ENCODE measurements around the gene SHOC2.

SHOC2 gene

DNA sequence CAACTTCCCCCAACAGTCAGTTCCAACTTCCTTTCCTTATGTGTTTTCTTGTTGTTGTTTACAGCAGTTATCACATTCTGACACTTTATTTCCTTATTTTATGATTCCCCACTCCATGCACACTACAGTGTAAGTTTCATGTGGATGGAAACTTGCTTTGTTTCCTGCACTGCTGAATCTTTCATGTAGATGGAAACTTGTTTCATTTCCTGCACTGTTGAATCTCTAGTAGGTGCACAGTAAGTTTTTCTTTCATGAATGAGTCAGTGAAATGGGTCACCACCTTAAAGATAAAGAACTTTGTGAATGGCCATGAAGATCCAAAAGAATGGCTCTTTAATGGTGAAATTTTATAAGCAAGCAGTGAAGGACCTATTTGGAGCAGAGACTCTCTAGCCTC, 61.4 kb downstream of the SHOC2 start:
- FAIRE-seq (no peak), DNase-seq (ENCODE audit: low spot score) (no peak)

DNA sequence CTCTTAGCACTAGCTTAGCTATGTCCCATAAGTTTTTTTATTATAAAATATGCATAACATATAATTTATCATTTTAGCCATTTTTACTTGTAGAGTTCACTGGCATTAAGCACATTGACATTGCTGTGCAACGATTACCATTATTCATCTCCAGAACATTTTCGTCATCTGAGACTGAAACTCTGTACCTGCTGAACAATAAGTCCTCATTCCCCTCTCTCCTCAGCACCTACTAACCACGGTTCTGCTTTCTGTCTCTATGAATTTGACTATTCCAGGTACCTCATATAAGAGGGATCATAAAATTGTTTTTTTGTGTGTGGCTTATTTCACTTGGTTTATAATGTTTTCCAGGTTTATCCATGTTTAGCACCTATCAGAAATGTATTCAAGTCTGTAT, 64.1 kb downstream of the SHOC2 start:
- FAIRE-seq (no peak), DNase-seq (ENCODE audit: low spot score) (no peak)

DNA sequence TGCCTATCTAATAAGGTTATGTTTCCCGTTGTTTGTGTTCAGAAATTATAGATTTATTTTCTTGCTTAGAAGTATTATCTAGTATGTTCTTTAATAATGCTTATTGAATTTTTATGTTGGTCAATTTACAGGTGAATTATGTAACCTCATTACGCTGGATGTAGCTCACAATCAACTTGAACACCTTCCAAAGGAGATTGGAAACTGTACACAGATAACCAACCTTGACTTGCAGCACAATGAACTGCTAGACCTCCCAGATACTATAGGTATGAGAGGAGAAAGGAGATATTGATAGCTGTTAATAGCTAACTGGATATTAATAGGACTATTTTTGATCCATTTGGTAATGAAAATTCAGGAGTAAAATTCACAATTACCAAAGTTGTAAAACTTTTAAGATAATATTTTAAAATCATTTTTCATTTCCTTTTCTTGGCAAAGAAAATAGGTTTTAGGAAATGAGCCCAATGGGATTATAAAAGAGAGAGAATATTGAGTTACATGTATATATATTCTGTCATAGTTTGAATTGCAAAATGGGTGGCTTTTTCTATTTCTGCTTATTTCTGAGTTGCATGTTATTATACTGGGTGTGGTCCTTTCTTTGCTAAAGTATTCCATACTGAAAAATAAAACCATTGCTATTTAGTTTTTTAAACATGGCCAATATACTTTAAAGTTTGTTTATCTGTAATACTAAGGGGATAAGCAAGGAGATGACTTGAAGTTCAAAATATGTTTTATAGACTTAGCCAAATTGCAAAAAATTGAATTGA, 66.3 kb downstream of the SHOC2 start:
- no peak for FAIRE-seq
- DNase-seq (ENCODE audit: low spot score), result no peak

GRCh38 chr10:110989016-110989415, 69.6 kb downstream of the SHOC2 start:
- FAIRE-seq (no peak), DNase-seq (ENCODE audit: low spot score) (no peak)

- FAIRE-seq, result no peak
- no peak for DNase-seq (ENCODE audit: low spot score)
Measured at GRCh38 chr10:110992006-110992800, 72.8 kb downstream of the SHOC2 start.

DNA sequence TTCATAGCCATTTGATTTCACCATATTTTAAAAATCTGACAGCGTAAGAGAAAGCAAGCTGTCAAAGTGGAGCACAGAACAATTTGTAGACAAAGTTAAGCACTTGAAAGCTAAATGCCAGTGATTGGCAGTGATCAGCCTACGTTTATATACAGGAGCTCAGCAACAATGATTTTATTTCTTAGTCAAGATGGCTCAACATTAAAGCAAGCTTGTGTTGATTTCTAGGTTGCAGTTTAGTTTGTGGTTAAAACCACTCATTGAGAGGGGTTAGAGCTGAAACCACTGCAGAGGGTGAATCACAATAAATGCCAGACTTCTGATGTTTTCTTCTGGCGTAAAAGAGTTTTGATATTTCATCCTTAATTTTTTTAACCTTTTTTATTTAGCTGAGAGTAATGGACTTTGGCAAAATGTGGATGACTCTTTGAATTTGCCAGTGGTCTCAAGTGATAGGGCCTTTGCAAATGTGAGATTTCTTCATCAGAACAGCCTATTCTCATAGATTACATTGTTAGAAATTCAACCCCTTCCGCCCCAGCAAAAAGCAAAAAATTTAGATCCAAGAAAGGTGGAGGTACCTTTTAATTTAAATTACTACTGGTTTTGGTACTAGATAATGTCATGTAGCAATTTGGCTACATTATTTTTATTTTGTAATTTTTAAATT, 73.8 kb downstream of the SHOC2 start:
- DNase-seq (ENCODE audit: low spot score) (peak; percentile 24), FAIRE-seq (peak; percentile 77)

GRCh38 chr10:110994406-110995086, 75.1 kb downstream of the SHOC2 start:
- DNase-seq (ENCODE audit: low spot score) (no peak), FAIRE-seq (no peak)

DNA sequence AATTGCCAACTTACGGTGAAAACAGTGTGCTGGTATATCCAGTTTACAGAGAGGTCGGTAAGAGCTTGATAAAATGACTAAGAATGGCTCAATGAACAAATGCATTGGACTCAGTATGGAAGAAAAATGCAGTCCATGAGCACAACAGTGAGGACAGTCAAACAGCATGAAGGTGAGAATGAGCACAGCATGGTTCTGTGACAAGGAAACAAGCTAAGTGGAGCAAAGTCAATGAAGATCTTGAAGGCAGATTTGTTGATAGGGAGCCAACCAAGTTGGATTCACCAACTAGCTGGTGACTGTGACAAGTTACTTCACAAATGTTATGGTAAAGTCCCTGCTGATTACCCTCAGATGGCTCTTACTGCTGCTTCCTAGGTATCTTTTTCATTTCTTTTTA, 75.9 kb downstream of the SHOC2 start:
- no peak for FAIRE-seq
- no peak for DNase-seq (ENCODE audit: low spot score)

DNA sequence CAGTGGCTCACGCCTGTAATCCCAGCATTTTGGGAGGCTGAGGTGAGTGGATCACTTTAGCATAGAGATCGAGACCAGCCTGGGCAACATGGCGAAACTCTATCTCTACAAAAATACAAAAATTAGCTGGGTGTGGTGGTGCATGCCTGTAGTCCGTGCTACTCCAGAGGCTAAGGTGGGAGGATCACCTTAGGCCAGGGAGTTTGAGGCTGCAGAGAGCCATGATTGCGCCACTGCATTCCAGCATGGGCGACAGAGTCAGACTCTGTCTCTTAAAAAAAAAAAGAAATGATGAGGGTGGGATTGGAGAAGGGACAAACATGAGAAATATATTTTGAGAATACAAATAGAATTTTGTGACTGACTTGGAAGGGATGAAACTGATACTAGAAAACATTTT, 76.9 kb downstream of the SHOC2 start:
- no peak for FAIRE-seq

DNA sequence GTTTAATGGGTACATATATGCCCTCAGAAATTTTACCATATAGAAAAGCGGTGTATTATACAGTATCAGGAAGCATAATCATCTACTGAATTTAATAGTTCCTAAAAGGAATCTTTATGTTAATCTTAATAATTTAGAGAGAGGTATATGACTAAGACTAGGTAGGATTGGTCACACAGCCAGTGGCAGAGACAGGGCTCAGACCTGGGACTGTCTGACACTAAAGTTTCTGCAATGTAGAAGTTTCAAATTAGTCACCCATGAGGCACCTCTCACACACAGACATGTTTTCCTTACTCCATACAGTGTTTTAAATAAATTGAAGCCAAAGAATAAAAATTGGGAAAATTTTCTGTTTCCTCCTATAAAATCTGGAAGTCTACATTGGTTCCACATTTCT, 84.6 kb downstream of the SHOC2 start:
- FAIRE-seq (no peak), DNase-seq (ENCODE audit: low spot score) (no peak)

More for the DNA sequence above, 76.9 kb downstream of the SHOC2 start:
- no peak for DNase-seq (ENCODE audit: low spot score)

- DNase-seq (ENCODE audit: low spot score) (no peak), FAIRE-seq (no peak)
Measured at GRCh38 chr10:111007486-111007885, 88.1 kb downstream of the SHOC2 start.

- DNase-seq (ENCODE audit: low spot score) (no peak), FAIRE-seq (no peak)
Measured at GRCh38 chr10:111015181-111015580, 95.8 kb downstream of the SHOC2 start.

GRCh38 chr10:111017098-111017497, 97.7 kb downstream of the SHOC2 start:
- FAIRE-seq (no peak), DNase-seq (ENCODE audit: low spot score) (no peak)

DNA sequence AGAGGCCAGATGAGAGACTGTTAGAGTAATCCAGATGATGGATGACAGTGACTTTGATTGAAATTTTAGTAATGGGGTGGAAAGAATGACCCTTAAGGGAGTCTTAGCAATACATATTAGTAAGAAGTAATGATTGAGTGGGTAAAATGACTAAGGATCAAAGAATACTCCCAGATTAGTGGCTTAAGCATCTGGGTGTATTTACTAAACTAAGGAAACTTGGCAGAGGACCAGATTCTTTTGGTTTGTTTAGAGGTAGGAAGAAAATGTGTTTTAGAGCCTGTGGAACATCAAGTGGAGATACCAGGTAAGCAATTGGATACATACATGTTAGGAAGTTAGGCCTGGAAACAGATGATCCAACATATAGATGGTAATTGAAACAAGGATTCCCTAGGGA, 98.6 kb downstream of the SHOC2 start:
- DNase-seq (ENCODE audit: low spot score) (no peak), FAIRE-seq (no peak)

DNA sequence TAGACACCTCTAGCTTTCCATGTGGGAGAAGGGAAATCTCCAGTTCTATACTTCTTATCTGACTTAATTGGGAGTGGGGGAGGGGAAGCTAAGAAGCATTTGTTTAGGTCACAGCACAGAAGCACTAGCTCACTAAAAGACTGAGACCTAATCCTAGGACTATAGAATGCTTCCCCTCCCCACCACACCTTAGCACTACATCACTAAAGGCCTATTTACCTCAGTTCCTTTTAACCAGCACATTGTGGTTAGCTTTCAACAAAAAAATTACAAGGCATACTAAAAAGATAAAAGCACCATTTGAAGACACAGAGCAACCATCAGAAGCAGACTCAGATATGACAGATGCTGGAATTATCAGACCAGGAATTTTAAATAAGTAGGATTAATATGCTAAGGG, 103.7 kb downstream of the SHOC2 start:
- DNase-seq (ENCODE audit: low spot score) (no peak), FAIRE-seq (no peak)

DNA sequence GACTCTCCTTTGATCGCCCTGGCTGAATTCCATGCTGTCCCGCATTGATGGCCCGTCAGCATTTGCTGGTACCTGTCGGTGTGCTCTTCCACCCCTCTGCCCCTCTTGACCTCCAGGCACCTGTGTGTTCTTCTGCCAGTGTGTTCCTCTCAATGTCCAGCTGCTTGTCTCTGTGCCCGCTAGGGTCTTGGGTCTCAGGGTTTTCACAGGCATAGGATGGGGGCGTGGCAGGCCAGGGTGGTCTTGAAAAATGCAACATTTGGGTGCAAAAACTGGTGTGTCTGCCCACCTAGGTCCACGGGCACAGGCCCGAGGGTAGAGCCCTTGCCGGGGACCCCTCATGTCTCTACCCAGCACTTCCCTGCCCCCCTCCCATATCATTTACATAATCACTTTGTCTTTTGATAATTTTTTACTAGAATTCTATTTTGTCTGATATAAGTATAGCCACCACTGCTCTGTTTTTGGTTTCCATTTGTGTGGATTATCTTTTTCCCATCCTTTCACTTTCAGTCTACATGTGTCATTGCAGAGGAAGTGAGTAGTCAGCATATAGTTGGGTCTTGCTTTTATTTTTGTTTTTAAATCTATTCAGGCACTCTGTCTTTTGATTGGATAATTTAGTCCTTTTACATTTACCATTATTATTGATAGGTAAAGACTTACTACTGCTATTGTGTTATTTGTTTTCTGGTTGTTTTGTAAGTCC, 110.8 kb downstream of the SHOC2 start:
- DNase-seq (ENCODE audit: low spot score) (no peak), FAIRE-seq (no peak)

DNA sequence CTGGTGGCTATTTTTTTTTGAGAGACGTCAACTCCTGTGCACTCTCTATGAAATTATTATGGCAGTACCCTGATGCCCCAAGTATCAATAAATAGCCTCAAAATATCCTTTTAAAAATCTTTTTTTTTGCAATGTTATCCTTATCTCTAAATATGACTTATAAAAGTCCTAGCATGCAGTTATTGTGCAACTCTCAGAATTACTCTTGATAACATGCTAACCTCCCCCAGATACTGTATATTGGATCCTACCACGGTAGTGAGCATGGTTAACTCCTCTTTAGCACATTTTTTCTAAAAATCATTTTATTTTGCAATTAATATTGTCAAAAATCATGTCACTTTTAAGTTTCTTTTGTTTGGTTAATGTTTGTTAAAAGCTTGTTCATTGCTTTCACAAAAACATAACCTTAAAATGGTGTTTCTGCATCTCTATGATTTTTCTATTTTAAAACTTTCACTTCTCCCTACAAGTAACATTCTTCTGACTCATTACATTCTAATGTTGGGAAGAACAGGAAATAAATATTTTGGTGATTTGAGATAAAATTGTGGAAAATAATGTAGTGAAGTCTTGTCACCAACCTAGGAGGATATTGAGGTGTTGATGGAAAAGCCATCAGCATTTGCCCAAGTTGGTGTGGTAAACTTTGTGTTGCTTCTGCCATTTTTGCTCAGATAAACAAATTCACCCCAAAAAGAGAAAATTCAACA, 115.3 kb downstream of the SHOC2 start:
- DNase-seq (ENCODE audit: low spot score) (no peak), FAIRE-seq (no peak)

DNA sequence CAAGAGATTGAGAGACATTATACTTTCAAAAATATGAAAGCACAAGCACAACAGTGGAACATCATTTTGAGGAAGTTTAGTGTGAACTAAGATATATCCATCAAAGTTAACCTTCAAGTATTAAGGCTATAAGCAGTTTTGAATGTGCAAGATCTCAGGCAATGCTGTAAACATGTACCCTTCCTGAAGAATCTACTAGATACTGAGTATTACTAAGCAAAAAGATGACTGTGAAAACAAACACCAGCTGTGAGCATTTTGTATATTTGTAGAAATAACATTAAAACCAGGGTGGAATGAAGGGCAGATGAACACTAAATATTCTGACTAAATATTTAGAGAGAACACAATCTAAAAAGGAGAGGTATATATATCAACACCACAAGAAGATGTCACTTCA, 116.1 kb downstream of the SHOC2 start:
- FAIRE-seq (no peak), DNase-seq (ENCODE audit: low spot score) (no peak)

- no peak for DNase-seq (ENCODE audit: low spot score)
- no peak for FAIRE-seq
Measured at GRCh38 chr10:111037858-111038257, 118.5 kb downstream of the SHOC2 start.

GRCh38 chr10:111039522-111039921, 120.1 kb downstream of the SHOC2 start:
- FAIRE-seq (no peak), DNase-seq (ENCODE audit: low spot score) (no peak)

All from urothelium cell line (cell line).